ENCODE data around the gene ATXN7.

Gene ATXN7

DNA sequence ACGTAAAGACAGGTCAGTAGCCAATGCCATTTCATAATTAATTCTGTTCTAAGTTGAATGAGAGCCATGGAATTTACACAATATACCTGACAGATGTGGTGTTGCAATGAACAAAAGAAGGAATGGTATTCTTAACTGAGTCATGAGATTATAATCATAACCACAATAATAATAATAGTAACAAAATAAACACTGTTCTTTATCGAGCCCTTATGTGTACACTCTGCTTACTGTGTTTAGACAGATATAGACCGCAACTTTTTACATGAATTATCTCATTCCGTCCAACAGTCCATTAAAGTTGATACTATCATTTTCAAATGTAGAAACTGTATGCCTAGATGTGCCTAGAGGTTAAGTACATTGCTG lies 76.7 kb downstream of the ATXN7 start:
- no peak for DNase-seq

DNA sequence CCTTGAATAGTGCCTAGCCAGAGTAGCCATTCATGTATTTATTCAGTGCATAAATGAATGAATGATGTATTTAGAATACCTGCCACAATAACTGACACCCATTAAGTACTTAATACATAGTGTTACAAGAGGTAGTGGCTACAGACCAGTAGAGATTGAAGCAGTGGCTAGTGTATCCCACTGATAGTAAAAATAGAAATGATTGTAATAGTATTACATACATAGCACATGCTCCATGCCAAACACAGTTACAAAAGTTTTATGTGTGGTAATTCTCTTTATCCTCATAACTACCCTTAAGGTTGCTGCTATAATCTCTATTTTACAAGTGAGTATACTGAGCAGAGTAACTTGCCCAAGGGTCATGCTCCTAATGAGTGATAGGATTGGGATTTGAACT lies 78.9 kb downstream of the ATXN7 start:
- no peak for DNase-seq

DNA sequence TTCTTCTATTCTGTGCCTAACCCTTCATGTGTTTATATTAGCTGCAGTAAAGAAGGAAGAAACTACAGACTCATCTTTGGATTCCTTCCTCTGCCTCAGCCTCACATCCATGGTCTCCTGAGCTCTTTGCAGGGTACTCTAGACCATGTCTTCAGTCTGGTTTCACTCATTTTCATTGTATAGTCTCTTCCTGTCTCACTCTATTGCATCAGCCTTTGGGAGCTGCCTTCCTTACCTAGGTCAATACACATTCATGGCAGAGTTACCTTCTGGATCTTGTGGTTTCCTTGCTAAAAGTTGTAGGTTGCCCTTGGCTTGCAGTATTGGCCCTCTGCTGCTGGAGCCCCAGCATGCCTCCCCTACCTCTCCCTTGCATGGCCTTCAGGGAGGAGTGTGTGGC lies 80.0 kb downstream of the ATXN7 start:
- DNase-seq = no peak

DNA sequence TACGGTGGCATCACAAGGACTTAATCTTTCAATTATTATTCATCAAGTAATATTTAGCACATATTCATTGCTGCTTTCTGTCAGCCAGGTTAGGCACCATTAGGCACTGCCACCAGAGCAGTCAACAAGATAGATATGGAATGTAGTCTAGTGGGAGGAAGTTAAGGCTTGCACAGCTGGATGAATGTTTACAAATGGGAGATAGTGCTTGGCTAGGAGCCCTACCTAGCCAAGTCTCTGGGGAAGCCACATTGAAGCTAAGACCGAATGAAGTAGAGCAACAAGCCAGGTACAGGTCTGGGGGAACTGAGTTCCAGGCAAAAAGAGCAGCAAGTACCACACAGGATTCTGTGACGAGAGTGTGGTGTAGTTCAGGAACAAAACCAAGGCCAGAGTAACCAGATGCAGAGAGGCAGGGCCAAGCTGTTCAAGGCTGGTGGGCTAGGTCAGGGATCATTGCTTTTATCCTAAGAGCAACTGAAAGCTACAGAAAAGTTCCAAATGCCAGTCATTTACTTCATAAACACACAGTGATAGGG lies 82.0 kb downstream of the ATXN7 start:
- no peak for DNase-seq

DNA sequence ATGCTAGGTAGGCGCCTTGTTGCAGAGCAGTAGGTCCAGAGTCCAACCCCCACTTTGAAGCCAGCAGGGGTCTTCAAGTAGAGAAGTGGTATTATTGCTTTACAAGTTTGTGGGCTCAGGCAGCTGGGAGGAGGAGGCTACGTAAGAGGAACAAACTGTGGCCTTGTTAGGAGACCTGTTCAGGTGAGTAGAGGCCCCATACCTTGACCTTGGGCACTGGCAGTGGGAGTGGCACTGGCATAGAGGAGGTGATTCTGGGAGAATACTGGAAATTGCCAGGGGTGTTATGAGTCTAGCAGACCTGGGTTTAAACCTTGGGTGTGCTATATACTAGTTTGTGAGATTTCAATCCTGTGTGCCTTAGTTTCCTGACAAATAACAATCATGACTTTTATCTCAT lies 83.1 kb downstream of the ATXN7 start:
- DNase-seq = no peak

DNA sequence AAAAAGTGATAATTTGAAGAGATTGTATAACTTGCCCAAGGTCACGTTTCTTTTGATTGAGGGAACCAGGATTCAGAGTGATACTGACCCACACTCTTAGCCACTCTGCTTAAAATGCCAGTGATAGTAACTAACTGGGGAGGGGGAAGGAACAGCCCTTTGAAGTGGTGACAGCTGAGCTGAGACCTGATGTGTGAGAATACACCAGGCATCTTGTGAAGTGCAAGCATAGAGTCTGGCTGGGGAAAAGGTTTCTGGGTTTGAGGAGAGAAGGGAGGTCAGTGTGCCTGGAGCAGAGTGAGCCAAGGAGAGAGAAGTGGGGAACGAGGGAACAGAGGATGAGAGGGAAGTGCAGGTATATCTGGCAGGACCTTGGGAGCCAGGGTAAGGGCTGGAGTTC lies 83.9 kb downstream of the ATXN7 start:
- no peak for DNase-seq

DNA sequence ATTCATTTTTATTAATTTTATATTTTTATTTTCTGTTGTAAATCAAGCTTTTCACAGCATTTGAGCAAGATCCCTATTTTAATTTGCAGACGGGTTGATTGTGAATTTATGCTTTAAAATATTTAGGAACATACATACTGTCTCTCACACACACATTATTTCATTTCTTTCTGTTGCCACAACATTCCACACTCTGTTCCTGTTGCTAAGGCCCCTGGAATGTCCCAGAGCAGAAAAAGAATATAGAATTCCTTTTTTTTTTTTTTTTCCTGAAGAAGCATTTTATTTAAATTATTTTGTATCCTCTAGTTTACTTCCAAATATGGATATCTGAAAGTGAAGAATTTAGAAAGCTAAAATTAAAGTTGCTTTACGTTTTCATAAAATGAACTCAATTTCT lies 85.3 kb downstream of the ATXN7 start:
- DNase-seq = no peak

DNA sequence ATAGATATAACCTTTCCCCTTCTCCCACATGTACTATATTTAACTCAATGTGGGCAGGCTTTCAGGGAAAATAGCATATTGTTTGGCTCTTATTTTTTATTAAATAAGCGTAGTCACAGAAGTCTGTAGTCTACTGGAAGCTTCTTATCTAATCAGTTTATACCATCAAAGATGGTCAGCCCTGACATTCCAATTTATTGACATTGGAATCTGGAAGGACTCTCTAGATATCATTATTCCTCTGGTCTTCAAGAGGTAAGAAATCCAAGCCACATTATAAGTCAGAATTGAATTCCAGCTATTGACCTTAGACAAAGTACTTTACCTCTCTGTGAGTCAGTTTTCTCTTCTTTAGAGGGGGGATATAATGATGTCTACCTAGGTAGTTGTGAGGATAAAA lies 87.0 kb downstream of the ATXN7 start:
- no peak for DNase-seq

DNA sequence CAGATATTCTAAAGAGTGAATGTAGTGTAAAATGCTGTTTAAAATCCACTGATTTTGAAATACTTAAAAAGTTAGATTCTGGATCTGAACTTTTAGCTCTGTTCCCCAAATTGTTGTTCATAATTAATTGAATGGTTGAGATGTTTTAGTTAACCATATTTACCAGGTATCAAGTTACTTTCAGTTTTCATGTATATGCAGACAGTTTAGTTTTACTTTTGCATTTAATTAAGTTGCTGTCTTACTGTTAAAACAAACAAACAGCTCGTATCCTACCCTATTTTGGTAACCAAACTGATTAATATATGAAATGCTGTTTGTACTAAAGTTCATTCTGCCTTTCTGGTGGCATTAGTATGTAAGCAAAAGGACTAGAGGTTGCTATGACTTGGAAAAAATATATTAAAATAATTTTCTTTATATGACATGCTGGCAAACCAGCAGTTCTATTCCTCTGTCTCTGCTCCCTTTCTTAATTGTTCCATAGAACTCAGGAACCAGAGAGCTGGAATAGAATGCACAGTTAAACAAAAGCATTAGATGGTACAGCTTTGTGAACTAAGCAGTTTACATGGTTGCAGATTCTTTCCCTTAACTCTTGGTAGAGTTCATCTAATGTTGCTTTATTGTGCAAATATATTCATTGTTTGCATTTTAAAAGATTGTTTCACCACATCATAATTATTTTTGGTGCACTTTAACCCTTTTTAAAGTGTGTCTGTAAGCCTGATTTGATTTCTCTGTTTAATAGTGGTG lies 88.0 kb downstream of the ATXN7 start:
- DNase-seq = no peak

DNA sequence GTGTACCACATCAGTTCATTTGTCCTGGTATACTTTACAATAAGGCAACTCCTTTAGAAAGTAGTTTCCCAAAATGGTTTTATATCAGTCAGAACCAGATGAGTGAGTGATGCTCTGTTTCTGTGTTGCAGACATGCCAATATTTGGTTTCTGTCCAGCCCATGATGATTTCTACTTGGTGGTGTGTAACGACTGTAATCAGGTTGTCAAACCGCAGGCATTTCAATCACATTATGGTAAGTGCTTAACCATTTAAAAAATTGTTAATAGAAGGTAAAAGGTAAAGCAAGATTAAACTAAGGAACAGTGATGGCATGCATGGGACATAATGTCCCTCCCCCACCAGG lies 88.6 kb downstream of the ATXN7 start:
- DNase-seq = no peak

DNA sequence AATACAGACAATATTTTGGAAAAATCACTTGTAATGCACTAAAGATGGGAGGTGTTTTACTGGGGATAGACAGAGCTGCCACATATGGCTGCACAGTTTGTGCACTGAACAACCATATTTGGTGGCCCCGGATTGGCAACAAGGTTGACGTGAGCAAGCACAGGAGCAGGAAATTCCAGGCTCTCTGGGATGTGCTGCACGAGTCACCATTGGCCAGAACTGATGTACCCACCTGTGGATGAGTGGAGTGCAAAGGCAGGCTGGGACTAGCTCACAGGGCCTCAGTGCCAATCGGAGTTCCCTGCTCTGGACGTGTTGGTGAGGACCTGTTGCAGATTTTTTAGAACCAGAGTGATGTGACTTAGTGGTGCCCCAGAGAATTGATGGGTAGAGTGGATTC lies 90.5 kb downstream of the ATXN7 start:
- DNase-seq = no peak

DNA sequence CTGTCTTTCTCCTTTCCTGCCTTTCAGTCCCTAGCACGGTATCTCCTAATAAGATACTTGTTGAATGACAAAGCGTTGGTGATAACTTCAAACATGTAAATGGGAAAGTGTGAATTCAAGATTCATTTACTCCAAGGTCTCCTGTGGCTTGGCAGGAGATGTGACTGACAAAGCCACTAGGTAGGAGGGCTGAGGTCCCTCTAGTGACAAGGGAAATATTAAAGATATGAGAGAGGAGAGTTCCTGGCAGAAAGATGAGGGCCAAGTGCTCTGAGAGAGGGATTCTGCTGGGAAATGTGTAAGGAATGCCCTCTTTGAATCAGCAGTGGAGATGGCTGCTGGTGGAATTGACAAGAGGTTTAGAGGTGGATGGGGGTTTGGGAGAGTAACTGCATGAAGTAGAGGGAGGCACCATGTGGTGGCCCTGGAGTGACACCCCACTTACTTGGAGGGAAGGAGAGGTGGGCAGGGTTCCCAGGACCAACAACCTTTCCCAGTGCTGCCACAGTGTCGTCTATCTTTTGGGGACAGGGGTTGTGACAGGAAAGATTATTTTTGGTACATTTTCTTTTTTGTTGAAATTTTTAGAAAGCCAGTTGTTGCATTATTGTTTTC lies 91.5 kb downstream of the ATXN7 start:
- no peak for DNase-seq

DNA sequence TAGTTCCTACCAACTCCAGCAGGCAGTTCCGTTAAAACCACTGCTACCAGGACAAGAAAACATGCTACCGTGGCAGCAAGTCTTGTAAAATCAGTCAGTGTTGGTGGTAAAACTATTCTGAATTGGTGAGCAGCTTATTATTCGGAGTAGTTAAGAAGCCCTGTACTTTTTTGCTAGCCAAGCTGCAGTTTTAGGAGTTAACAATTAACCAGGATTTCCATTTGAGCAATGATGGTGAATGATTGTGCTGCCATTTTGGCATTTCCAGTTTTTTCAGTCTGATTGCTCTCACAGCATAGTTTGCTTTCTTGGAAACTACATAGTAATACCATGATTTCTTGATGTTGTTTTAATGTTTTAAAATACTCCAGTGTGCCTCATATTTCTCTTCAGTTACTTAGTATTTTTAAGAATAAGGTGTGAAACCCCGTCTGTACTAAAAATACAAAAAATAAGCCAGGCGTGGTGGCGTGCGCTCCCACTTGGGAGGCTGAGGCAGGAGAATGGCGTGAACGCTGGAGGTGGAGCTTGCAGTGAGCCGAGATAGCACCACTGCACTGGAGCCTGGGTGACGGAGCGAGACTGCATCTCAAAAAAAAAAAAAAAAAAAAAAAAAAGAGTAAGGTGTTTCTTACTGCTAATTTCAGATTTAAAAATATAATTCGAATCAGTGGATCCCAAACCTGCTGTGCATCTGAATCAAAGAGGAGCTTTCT lies 92.3 kb downstream of the ATXN7 start:
- no peak for DNase-seq

DNA sequence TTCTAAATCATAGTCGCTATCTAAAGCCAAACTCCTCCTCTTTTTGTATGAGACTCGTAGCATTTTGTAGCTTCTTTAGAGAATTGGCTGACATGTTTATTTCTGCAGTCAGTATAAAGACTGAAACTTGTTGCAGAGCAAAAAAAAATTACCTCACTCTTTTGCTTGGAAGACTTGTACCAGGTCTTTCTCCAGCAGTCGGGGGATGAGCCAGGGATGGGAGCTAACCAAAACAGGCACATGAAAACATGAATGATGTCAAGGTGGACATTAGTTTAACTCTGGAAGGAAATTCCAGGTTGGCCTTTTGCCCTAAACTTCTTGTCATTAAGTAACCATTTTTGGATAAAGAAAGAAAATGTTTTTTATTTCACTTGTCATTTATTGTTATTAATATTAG lies 95.5 kb downstream of the ATXN7 start:
- no peak for DNase-seq

DNA sequence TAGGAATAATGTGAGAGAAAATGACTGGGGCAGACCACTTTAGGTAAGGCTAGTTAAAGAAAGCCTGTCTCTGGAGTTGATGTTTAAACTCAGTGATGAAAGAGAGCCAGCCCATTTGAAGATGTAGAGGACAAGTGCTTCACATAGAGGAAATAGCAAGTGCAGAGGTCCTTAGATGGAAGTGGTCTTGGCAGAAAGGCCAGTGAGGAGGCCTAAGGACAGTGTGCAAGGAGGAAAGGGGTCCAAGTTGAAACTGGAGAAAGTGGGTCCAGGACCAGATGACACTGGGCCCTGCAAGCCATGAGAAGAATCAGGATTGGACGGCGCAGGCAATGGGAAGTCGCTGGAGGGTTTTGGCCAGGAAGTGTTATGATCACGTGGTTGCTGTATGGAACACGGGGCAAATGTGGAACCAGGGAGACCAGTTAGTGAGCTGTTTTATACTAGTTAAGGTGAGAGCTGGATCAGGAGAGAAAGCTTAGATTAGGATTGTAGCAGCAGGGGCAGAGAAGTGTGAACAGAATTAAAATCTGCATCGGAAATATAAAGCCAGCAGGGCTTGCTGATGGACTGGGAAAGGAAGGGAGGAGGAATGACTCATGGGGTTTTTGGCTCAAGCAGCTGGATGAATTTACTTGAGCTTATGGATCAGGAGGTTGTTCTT lies 96.5 kb downstream of the ATXN7 start:
- DNase-seq = peak; percentile 54

DNA sequence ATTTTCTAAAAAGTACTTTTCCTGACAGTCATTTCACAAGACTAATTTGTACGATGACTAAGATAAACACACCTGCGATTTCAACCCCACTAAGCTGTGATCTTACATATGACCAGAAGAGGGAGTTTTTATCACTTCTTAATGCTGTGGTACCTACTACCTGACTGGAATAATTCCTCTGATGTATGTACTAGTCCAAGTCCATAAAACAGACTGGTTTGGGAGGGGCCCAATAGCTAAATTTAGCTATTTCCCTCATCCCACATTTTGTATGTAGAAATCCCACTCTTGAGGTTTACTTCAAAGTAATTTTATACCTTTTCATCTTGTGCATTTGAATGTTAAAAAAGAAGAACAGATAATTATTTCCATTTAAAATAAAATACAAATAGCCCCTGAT lies 98.2 kb downstream of the ATXN7 start:
- peak; percentile 16 for DNase-seq

DNA sequence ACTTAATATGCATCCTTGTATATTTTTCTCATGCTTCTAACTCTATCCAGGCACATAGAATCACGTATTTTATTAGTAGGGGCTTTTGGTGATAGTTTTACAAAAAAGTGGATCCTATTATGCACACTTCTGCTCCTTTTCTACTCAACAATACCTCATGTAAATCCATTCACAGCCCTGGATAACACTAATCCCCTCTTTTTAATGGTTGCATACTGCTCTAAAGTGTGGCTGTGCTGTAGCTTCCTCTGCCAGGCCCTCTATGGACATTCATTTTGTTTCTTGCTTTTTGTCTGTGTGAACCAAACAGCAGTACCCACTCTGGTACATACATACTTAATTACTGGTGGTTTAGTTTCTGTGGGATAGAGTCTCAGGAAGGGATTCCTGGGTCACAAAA lies 99.8 kb downstream of the ATXN7 start:
- DNase-seq = no peak

DNA sequence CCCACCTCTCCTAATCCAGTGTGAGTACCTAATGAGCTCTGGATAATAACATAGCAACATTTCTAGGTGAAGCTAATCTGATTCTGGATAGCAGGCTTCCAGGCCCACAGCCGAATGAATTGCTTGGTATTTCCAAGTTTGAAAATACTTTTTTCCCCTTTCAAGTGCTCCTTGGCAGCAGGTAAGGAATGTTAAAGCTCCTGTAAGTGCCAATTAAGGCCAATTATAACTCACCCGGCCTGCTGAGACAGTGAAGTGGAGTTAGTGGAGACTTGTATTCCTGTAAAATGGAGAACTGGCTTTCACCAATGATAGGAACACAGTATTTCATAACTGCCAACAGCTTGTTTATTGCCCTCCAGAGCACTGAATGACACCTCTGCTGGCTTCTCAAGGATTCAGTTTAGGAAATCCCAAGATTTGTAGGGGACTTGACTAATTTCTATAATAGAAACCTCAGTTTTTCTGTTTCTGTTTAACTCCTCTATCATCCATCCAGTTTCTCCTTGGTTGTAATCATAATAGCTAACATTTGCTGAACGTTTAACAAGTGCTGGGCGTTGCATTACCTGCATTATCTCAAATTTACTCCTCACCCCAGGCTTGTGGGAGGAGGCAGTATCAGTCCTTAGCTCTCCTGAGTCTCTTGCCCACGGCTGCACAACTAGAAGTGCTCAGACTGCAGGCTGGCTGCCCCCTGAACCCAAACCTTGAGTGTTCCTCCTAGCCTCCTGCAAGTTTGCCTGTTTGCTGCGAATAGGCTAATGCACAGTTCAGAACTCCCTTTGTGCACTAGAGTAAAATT lies 101.2 kb downstream of the ATXN7 start:
- no peak for DNase-seq

DNA sequence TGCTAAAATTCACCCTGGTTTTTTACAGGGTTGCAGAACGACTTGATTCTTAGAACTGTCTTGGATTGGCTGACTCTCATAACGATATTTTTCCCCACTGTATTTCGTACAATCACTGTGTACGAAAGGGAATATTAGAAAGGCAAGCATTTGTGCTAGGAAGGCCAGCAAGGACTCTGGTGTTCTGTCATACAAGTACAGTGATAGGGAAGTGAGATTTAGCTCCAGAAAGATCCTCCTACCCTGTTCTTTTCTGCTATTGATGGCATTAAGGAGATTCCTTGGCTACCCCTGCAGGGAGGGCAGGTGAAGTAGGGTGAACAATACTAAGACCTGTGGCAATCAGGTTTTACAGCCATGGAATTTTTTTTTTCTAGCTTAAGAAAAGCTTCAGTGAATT lies 102.3 kb downstream of the ATXN7 start:
- DNase-seq = no peak

DNA sequence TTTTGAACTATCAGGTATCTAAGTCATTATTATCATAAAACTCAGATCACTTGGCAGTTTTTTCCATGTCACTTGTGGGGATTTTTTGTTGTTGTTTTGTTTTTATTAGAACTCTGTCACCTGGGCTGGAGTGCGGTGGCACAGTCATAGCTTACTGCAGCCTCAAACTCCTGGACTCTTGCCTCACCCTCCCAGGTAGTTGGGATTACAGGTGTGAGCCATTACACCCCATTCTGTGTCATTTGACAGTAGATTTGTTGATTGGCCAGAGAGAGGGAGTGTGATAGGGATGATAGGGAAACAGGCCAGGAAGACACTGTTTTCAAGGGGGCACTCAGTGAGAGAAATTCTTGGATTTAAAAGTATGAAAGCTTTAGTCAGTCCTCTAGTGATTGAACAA lies 103.2 kb downstream of the ATXN7 start:
- DNase-seq = no peak

DNA sequence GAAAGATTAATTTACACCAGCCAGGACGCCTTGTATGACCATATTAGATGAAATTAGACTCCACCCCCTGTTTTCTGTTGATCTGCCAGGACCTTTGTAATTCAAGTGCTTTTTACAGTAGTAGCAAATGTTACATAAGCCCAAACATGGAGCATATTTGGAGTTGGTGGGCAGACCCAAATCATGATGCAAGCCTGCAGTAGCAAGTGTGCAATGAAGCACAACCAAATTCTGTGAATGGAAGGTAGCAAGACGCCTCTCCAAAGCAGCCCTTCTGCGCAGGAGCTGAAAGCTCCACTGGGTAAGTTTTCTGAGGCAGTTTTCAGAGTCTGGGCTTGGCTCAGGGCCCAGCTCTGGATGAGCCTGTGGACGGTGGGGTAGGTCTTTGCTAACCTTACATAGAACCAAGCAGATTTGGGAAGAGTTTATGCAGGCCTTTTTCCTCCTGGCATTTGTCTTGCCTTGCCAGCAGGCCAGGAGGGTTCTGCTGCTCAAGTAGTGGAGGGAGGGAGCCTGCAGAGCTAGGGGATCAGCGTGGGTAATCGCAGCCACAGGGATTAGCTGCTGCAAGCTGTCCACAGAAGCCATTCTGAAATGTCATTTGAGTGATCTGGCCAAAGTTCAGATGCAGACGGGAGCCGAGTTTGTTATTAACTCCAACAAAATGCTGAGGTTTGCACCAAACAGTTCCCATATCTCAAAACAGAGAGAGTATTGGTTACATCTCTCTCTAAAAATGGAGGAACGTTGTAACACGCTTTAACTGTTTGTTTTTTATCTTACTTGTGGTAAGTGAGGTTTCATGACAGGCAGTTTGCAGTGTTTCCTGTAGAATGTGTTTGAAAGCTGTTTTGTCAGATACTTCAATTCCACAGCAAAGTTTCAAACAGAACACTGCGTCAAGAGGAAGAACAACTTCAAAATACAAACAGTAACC lies 104.3 kb downstream of the ATXN7 start:
- DNase-seq = no peak

Data from DMS 273 treated with DMSO at 0.1 percent for 48 hours (cell line).